NT2/D1 (cell line): ENCODE measurements around the gene TMEM132C.

Experiments used
- DNase-seq: peaks from one replicate; pipeline ENCODE4 v3.0.0-alpha.2; 2011; ENCODE audit warnings: low read depth, low spot score
- H3K27me3 ChIP-seq: 2 replicates; pipeline ENCODE4 v1.6.0; 2011; ENCODE audit warnings: mild to moderate bottlenecking; ENCODE audit not compliant: insufficient read length, insufficient read depth
- H3K36me3 ChIP-seq: 2 replicates; pipeline ENCODE4 v1.6.1; 2011; ENCODE audit warnings: mild to moderate bottlenecking, low read length, mixed read lengths; ENCODE audit not compliant: insufficient read depth, insufficient read length
- H3K4me1 ChIP-seq: 2 replicates; pipeline ENCODE4 v1.5.1; 2011; ENCODE audit not compliant: insufficient read depth, insufficient read length
- H3K4me3 ChIP-seq: 2 replicates; pipeline ENCODE4 v1.5.1; 2011; ENCODE audit warnings: low read depth; ENCODE audit not compliant: insufficient read length
- H3K9ac ChIP-seq: 2 replicates; pipeline ENCODE4 v1.6.0; 2011; ENCODE audit warnings: low read depth; ENCODE audit not compliant: insufficient read length
- H3K9me3 ChIP-seq: 2 replicates; pipeline ENCODE4 v1.5.1; 2011; ENCODE audit warnings: mild to moderate bottlenecking, low read length; ENCODE audit not compliant: insufficient read depth
- SUZ12 ChIP-seq: IDR thresholded peaks from 2 replicates; pipeline ENCODE4 v1.6.1; 2011; ENCODE audit not compliant: insufficient read length, insufficient read depth; ENCODE audit errors: extremely low read depth
- YY1 ChIP-seq: IDR thresholded peaks from 2 replicates; pipeline ENCODE4 v1.6.1; 2011; ENCODE audit not compliant: insufficient read length, insufficient read depth
- ZNF274 ChIP-seq: IDR thresholded peaks from 2 replicates; pipeline ENCODE4 v1.6.1; 2011; ENCODE audit warnings: mild to moderate bottlenecking, low read depth, low read length

Gene TMEM132C

DNA sequence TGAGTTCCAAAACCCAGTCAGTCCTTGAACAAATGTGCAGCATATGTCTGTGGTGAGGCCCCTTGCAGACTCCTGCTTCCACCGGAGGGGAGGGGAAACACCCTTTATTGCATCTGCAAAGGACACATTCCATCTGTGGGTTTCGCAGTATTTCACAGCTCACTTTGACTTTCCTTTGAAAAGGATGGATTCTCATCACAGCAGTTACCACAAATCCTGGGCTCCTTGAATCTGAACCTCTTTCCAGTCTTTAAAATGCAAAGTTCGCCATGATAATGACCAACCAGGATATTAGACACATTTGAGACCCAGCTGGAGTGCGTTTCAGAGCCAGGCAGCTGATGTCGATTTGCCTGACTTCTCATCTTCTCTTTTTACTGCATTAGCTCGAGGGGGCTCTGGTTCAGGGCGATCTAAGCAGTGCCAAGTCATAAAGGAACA lies 314.4 kb downstream of the TMEM132C start:
- Histone ChIP-seq H3K9ac (no peak overlapping the region), H3K9me3 (peaks cover 14% of the 10 kb centered on the region), H3K27me3 (no peaks in the 10 kb centered on the region), H3K4me3 (no peak overlapping the region), H3K36me3 (no peaks in the 10 kb centered on the region), H3K4me1 (peaks cover 3% of the 10 kb centered on the region)
- no peak for TF ChIP-seq ZNF274
- no peak for DNase-seq

DNA sequence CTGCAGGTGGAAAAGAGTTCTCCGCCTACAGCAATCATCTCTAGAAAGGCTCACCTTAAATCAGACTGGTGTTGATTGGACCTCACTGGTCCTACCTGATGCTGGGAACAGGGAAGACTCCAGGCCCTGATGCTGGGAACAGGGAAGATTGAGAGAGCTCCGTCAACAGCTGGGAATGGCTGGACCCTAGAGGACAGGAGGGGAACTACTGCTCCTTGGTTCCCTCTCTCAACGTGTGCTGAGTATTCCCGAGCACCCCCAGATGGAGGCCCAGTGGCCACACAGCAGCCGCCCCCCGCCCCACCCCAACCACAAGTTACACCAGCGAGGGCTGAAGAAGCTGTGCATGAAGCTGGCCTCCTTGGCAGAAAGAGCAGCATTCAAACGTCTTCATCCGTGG lies 316.5 kb downstream of the TMEM132C start:
- Histone ChIP-seq H3K4me3 (no peak overlapping the region), H3K9ac (no peak overlapping the region), H3K9me3 (peaks cover 14% of the 10 kb centered on the region), H3K36me3 (no peaks in the 10 kb centered on the region), H3K4me1 (peaks cover 3% of the 10 kb centered on the region), H3K27me3 (no peaks in the 10 kb centered on the region)
- peak; percentile 22 for DNase-seq
- TF ChIP-seq ZNF274 (no peak), YY1 (no peak)

DNA sequence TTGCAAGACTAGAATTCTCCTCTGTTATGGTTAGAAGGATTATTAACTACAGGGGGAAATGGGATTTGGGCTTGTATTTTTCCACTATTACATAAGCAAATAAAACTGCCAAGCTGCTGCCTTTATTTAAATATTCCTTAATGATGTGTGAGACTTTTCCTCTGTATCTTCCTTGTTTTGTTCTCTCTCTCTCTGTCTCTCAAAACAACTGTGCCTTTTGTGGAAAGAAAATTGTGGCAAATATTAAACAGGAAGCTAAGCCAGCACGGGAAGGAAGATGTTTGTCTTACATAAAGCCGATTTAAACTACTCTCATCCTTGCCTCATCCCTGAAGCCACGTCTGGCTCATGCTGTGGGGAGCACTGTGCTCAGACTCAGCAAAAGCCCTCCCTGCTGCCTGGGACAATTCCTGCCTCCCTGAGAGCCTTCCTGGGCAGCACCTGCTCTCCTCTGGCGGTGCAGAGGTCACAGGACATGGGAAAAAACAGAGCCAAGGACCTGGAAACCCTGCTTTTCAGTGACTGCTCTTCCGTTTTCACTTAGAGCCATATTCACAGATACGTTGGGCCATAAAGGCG lies 319.6 kb downstream of the TMEM132C start:
- Histone ChIP-seq H3K36me3 (no peaks in the 10 kb centered on the region), H3K9ac (no peak overlapping the region), H3K4me1 (peaks cover 3% of the 10 kb centered on the region), H3K4me3 (no peak overlapping the region), H3K9me3 (peaks cover 14% of the 10 kb centered on the region), H3K27me3 (no peaks in the 10 kb centered on the region)
- TF ChIP-seq YY1, result no peak
- no peak for TF ChIP-seq ZNF274
- TF ChIP-seq SUZ12, result no peak
- DNase-seq, result no peak

DNA sequence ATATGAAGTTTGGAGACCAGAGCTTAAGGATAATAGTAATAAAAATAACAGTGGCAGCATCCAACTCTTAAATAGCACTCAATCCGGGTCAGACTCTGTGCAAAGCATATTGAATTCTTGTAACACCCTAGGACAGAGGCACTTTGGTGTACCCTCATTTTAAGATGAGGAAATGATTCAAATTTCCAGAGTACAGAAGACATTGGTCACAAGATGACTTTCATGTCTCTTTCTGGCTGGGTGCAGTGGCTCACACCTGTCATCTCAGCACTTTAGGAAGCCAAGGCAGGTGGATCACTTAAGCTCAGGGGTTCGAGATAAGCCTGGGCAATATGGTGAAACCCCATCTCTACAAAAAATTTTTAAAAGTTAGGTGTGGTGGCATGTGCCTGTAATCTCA lies 320.9 kb downstream of the TMEM132C start:
- Histone ChIP-seq H3K4me1 (peaks cover 5% of the 10 kb centered on the region), H3K4me3 (no peak overlapping the region), H3K36me3 (no peaks in the 10 kb centered on the region), H3K9me3 (0 out of 2 replicates have a peak, but pooled peaks cover 3% of the 10 kb centered on the region), H3K27me3 (no peaks in the 10 kb centered on the region), H3K9ac (no peak overlapping the region)
- DNase-seq, result no peak
- no peak for TF ChIP-seq ZNF274
- no peak for TF ChIP-seq SUZ12
- no peak for TF ChIP-seq YY1

DNA sequence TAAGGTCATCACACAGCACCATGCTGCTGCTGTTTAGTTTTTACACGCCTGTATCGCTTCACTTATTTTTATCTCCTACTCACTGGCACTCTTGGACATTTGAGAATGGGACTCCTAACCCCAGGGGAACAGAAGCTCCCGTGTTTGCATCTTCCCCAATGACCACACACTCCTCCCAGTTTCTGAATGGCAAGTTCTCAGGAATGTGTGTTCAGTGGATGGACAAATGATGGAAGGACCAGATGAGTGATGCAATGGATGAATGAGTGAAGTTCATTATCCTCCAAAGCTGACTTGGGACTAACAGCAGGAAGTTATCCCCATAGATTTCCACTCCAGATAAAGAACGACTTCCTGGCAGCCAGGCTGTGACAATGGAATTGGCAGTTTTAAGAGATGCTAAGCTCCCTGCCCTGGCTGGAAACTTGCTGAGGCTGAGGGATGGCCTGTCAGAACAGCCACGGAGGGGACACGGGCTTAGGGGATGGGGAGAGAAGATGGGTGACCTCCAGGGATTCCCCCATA lies 325.3 kb downstream of the TMEM132C start:
- H3K4me1 ChIP-seq, result peaks cover 6% of the 10 kb centered on the region
- no peaks in the 10 kb centered on the region for H3K27me3 ChIP-seq
- H3K36me3 ChIP-seq, result no peaks in the 10 kb centered on the region
- no peaks in the 10 kb centered on the region for H3K9me3 ChIP-seq
- no peak overlapping the region for H3K4me3 ChIP-seq
- H3K9ac ChIP-seq, result no peak overlapping the region
- no peak for DNase-seq
- TF ChIP-seq YY1 (no peak), ZNF274 (no peak)

DNA sequence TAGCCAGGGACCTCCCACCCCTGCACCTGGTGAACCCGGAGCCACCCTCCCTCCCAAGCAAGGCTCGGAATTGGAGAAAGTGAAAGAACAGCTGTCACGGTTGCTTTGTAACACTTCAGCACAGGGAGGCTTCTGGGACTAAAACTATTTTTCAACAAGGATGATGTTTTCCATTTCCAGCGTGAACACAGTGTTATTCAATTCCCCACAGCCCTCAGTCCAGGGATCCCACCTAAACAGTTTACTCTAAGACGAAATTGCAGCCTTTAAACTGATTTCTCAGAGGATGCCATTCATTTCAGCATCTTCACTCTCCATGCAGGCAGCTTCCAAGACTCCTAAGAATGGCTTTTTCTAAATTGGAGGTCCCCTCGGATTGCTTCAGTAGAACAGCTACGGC lies 327.6 kb downstream of the TMEM132C start:
- Histone ChIP-seq H3K4me1 (peaks cover 6% of the 10 kb centered on the region), H3K9ac (no peak overlapping the region), H3K4me3 (no peak overlapping the region), H3K36me3 (no peaks in the 10 kb centered on the region), H3K9me3 (no peaks in the 10 kb centered on the region), H3K27me3 (no peaks in the 10 kb centered on the region)
- TF ChIP-seq ZNF274 (no peak), YY1 (no peak), SUZ12 (no peak)
- DNase-seq, result no peak

DNA sequence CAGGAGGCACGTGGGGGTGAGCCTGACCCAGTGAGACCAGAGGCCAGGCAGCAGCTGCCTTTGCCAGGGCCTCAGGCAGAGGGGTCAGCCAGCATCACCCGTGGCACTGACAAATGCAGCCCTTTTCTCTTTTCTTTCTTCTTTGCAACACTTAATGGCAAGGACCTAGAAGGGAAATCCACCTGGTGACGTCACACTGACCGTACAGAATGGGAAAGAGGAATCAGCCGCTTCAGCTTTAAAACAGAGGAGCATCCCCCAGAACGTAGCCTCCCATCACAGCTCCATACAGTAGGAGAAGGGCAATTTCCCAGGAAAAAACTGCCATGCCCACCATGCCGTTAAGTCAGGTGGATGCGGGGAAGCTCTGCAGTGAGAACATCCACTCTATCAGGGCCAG lies 328.6 kb downstream of the TMEM132C start:
- Histone ChIP-seq H3K4me3 (no peak overlapping the region), H3K9me3 (no peaks in the 10 kb centered on the region), H3K27me3 (no peaks in the 10 kb centered on the region), H3K4me1 (peaks cover 6% of the 10 kb centered on the region), H3K36me3 (no peaks in the 10 kb centered on the region), H3K9ac (no peak overlapping the region)
- DNase-seq, result no peak
- TF ChIP-seq SUZ12 (no peak), ZNF274 (no peak), YY1 (no peak)
